DLD1 (cell line): Measurements from ENCODE around the gene GASK1A.

ENCODE experiments used
- in situ Hi-C: cut with HindIII; loops from 2 replicates; pipeline ENCODE4 v1.10.0; 2017; ENCODE audit warnings: low sequenced_read_pairs

GASK1A gene

DNA sequence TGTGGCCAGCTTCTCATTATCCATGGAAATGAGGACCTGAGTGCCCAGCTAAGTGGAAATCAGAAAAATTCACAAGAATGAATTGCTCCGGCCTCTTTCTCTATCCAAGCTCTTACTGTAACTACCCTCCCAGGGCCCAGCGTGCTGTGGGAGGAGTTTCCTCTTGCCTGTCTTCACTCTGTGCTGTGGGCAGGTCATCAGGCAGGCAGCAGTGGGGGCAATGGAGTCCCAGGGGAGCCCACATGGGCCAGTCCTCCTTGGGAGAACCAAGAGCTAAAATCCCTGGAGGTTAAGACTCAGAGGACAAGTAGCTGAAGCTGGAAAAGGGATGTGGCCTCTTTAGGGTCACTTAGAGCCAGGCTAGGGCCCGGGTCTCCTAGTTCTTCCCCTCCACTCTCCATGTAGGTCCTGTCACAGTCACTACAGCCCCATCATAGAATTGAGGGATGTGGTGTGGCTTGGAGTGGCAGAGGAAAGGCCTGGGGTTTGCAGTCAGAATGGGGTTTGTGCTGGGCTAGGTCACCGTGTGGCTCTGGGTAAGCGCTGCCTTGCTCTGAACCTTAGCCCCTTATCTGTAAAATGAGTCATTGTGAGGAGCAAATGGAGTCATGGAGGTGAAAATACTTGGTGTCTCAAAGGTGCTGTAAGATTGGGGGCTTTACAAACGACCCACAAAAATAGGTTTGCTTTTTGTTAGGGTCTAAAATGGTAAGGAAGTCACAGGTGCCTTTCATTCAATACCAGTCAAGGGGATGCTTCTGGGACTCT lies 3.7 kb downstream of the GASK1A start:
- in situ Hi-C loops: no loop called here

DNA sequence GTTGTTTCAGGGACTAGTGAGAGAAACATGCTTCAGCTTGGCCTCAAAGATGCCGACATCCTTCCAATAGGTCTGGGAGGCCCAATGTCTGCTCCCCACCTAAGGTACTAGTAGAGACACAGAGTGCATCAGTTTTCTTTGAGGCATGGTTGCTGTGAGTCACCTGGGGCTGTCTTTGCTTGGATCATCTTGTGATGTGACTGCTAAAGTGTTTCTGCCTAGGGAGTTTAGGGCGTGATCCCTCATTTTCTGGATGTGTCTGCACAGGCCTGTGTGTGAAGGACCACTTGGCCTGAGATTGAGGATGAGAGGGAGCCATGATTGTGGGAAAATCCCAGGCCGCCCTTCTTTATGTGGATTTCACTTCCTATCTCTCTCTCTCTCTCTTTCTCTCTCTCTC lies 4.8 kb downstream of the GASK1A start:
- in situ Hi-C loops: no loop called here

DNA sequence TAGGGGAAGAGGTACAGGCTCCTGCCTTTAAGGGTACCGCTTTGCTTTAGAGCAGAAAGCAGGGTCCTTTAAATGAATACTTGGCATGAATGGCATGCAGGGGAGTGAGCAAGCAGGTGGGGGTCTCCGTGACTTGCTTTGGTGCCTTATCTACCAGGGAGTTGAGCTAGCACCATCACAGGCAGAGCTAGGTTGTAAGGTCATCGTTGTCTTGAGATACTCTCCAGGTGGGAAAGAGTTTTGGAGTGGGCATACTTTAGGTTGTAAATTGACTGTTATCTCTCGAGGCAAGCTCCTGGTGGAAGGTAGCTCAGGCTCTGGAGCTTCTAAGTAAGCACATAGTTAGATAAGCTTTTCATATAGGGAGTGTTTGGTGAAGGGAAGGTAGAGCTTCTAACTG lies 5.6 kb downstream of the GASK1A start:
- in situ Hi-C loops: no loop called here

DNA sequence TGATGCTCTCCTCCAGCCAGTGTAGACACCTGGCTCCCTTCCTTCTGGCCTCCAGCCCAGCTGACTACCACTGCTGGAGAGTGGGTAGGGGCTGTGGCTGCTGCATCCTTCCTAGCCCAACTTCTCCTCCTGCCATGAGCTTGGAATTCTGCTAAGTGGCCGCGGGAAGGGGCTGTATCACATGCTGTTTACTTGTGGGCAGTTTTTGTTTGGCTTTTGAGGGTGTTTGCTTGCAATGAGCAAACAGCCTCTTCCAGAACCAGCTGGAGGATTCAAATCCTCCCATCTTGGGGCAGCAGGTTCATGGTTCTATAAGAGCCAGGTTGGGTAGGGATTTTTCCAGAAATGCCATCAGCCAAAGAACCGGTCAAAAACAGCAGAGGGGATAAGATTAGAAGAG lies 9.0 kb downstream of the GASK1A start:
- in situ Hi-C loops: no loop called here

DNA sequence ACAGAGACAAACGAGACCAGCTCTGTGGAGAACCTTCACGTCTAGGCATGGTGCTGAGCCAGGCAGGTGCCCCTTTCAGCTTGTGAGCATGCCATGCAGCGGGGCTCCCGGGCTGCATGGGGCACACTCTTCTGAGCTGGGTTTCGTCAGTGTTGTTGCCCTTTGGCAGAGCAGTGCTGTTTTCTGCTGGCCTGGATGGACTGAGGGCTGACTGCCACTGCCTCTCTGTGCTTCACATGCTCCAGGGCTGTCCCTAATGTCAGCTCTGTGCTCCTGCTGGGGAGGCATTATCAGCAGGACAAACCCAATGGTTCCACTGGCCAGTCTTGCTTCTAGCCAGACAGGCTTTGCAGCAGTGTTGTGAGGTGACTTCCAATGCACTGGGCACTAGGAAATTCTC lies 9.5 kb downstream of the GASK1A start:
- in situ Hi-C loops: no loop called here

DNA sequence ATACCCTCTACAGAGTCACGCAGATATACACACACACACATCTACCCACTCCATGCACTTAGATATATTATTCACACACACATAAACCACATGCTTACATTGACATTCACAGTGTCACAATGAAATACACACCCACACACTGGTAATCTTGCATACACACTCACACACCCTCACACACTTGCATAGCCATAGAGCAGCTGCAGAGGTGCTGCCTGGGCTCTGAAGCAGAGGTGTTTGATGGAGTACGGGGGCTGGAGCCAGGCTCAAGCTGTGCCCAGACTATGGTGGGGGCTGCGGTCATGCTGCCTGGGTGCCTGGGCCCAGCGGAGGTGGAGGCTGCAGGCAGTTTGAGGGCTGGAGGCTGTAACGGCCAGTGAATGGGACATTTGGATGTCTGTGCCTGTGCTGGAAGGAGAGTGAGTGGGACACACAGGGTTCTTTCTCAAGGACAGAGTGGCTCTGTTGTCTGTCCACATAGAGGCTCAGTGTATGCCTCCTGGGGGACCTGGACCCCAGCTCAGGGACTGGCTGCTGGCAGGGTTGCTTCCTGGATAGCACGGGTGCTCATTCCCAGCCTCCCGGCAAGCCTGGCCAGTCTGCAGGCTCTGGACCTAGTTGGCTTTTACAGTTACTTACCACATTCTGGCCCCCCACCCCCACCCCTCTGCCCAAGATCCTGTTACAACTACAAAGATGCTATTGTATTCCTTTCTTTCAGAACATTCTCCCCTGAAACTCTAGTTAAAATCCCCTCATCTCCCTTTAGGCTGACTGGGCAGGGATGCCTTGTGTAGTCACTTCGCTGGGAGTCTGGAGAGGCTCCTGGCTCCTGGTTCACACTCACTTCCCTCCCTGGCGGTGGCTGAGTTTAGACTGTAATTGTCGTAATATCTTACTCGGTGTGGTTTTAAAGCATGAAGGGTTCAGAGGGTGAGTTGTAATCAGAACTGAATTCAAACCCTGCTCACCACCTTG lies 12.5 kb downstream of the GASK1A start:
- in situ Hi-C loops: no loop called here

- in situ Hi-C loops: no loop called here
These were observed 15.5 kb downstream of the GASK1A start for GRCh38 chr3:42994595-42994994.

DNA sequence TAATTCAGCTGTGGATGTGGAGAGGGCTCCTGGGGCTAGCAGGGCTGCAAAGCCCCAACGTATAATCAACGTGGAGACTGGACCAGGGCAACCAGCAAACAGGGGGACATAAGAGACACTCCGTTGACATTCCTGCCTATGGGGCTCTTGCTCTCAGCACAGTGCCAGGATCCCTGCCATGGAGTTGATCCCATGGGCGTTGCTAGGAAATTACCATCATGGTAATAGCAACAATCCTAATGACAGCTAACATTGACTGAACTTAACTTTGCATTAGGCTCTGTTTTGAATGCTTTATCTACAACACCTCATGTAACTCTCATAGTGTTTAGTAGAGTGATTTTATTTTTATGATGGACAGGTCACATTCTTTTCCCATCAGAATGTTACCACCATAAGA lies 16.9 kb downstream of the GASK1A start:
- in situ Hi-C loops: no loop called here

DNA sequence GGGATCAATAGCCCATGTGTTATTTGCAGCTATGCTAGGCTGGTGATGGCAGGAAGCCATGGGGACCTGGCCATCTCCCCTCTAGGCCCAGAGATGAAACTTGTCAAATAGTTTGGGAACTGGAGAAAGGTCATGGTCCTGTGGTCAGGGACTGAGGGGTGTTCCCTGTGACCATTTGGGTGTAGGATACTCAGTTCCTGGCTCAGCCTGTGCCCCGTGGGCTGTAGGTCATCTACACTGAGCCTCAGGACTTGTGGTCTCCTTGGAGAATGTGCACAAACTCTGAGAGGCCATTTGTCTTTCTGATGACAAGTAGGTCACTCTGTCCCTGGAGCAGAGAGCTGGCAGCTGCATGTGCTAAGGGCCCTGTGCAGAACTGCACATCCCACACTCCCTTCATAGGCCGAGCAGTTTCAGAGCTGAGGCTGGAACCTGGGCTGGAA lies 17.5 kb downstream of the GASK1A start:
- in situ Hi-C loops: no loop called here

DNA sequence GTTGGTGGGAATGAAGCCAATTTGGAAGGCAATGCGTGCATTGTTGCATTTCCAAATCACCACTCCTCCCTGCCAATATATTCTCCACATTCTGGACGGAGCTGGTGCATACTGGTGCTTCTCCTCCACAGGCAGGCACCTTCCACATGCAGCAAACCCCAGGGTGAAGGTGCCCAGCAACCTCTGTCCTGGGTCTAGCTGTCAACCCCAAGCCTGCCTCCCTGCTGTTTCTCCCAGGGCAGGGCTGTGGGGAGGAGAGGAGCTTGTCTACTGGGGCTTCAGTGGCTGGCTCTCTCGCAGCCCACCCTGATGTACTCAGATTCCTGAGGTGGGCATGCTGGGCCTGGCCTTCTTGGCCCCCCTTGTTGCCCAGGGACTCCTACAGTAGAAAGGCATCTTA lies 20.1 kb downstream of the GASK1A start:
- in situ Hi-C loops: no loop called here

- in situ Hi-C loops: no loop called here
These were observed 20.5 kb downstream of the GASK1A start for GRCh38 chr3:42999632-43000031.

DNA sequence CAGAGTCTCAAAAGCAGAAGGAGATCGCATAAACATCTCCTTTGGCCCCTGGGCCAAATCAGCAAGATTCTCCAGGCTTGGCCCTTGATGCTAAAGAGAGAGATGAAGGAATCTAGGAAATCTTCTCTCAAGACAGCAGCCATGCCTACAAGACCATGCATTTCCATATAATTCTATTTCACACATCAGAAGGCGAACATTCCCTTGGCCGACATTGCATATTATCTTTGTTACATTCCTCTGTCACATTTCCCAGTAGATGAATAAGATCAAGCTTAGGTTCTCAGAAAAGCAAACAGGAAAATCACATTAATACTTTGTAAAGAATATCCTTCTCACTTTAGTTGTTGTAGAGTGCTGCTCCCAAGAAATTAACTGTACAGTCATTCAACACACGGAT lies 21.3 kb downstream of the GASK1A start:
- in situ Hi-C loops: no loop called here

GRCh38 chr3:43001094-43001553 lies 22.0 kb downstream of the GASK1A start:
- in situ Hi-C loops: no loop called here

DNA sequence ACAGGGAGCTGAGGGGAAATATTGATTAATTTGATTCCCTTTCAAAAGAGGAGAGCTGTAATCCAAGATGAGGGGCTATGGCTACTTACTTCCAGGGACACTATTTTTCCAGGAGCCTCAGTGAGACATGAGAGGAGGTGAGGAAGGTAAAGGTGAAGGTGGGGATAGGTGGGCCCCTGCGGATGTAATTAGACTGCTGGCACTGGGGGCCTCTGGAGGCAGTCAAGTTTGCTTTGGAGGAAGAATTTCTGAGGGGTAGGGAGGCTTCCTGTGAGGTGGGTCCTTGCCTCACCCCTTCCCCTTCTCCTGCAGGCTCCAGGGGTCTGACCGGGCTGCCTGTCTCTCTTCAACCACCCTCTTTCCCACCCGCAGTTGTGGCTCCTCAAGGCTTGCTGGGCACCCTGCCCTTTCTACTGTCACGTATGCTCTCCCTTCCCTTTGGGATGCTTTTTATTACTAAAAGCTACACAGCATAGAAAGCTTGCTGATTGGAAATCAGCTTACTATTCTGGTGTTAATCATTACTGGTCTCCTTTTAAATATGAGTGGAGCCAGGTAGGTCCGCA lies 22.5 kb downstream of the GASK1A start:
- in situ Hi-C loops: no loop called here

DNA sequence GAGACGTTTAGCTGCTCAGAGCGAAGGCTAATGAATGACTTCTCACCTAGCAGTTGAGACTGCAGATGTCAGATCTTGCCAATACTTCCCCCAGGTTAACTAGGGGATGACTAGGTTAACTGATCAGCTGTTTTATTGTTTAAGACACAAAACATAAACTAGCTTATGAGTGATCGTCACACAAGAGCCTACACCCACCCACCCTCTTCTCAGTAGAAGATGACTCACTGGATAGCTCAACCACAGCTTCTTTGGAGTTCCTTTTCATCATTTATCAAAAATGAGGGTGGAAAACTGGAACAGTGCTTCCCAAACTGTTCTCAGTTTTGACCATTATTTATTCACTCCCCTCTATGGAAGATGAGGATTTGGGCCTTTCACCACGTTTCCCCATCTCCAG lies 25.2 kb downstream of the GASK1A start:
- in situ Hi-C loops: no loop called here

DNA sequence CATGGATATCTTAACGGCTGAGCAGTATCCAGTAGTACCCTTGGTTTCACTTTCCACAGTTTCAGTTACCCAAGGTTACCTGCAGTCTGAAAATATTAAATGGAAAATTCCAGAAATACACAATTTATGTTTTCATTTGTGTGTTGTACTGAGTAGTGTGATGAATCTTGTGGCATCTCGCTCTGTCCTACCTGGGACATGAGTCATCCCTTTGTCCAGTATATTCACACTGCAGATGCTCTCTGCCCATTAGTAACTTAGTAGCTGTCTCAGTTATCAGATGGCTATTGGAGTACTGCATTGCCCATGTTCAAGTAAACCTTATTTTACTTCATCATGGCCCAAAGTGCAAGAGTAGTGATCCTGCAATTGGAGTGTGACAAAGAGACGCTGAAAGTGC lies 26.1 kb downstream of the GASK1A start:
- in situ Hi-C loops: no loop called here

GRCh38 chr3:43005981-43006380 lies 26.9 kb downstream of the GASK1A start:
- in situ Hi-C loops: no loop called here

DNA sequence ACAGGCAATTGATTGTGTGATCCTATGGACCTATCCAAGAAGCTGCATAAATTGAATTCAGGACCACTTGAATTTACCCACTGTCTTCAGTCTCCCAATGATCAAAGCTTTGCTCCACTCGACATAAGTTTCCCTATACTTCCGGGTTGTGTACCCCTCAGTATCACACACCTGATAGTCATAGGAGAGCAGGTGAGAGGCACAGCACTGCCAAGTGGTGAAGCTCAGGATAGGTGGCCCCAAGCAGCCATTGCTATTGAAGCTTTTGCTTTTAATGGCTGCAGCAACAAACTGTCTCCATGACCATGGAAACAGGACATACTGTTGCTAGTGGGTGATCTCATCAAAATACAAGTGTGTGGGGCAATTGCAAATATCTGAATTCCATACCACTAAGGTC lies 27.7 kb downstream of the GASK1A start:
- in situ Hi-C loops: no loop called here

DNA sequence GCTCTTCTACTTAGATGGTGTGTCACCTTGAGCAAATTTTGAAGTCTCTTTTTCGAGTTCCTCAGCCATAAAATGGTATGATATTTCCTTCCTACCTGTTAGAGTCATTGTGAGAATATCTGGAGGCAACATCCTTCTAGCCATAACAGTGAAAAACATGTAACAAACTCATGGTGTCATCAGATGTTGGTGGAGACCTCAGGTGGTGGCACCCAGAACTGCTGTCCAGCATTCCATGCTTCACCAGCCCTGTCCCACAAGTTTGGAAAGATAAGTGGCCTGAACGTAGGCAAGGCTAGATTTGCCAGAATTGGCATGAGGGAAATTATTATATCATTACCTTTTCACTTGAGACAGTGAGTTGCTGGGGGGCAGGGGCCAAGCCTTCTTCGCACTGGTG lies 30.4 kb downstream of the GASK1A start:
- in situ Hi-C loops: no loop called here

- in situ Hi-C loops: no loop called here
These were observed 31.5 kb downstream of the GASK1A start for GRCh38 chr3:43010638-43011037.

DNA sequence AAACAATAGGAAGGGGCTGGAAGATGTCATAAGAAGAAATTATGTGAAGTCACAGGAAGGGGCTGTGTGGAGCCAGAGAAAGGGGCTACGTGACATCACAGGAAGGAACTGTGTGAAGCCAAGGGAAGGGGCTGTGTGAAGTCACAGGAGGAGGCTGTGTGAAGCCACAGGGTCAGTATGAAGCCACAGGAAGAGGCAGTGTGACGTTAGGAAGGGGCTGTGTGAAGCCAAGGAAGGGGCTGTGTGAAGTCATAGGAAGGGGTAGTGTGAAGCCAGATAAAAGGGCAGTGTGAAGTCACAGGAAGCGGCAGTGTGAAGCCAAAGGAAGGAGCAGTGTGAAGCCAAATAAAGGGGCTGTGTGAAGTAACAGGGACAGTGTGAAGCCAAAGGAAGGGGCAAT lies 32.5 kb downstream of the GASK1A start:
- in situ Hi-C loops: no loop called here

DNA sequence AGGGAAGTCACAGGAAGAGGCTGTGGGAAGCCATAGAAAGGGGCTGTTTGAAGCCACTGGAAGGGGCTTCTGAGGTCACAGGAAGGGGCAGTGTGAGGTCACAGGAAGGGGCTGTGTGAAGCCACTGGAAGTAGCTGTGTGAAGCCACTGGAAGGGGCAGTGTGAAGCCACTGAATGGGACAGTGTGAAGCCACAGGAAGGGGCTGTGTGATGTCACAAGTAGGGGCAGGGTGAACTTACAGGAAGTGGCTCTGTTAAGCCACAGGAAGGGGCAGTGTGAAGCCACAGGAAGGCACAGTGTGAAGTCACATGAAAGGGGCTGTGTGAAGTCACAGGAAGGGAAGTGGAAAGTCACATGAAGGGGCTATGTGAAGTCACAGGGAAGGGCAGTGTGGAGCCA lies 33.1 kb downstream of the GASK1A start:
- in situ Hi-C loops: no loop called here
